Mesothelial cell of epicardium (in vitro differentiated cells): ENCODE results near the gene KCNQ1OT1. TPM values are rescaled to one million over a fixed set of nuclear protein-coding genes. Genes with fewer than 3 reads are reported as not detected.

Experiments used
- DNase-seq, 2 experiments: peaks; one replicate each; pipeline ENCODE4 v3.0.0; 2021; ENCODE audit warnings: low spot score in 2 of 2; ENCODE audit not compliant: unreplicated experiment in 2 of 2
- H3K27ac Mint-ChIP-seq: 2 replicates; pipeline ENCODE4 v1.8.0; 2021; ENCODE audit warnings: mixed read lengths
- H3K27me3 Mint-ChIP-seq: 2 replicates; pipeline ENCODE4 v1.8.0; 2021; ENCODE audit warnings: low read depth, mixed read lengths
- H3K36me3 Mint-ChIP-seq: 2 replicates; pipeline ENCODE4 v1.8.0; 2021; ENCODE audit warnings: mixed read lengths
- H3K4me1 Mint-ChIP-seq: 2 replicates; pipeline ENCODE4 v1.8.0; 2021; ENCODE audit warnings: mixed read lengths
- H3K4me3 Mint-ChIP-seq: 2 replicates; pipeline ENCODE4 v1.8.0; 2021; ENCODE audit warnings: mild to moderate bottlenecking, moderate library complexity, mixed read lengths
- H3K9me3 Mint-ChIP-seq: 2 replicates; pipeline ENCODE4 v1.8.0; 2021; ENCODE audit warnings: mixed read lengths
- CTCF ChIP-seq: fragments of 200-600 bp; sonication (generic); IDR thresholded peaks from one replicate; pipeline ENCODE4 v1.5.0; 2021; ENCODE audit warnings: antibody characterized with exemption; ENCODE audit not compliant: unreplicated experiment
- total RNA-seq: library from RNA; stranded (reverse); gene quantifications from 3 replicates; pipeline ENCODE4 v1.2.1, GENCODE V29; 2021

KCNQ1OT1 gene
- total RNA-seq, 1 donor from 2014 or later, result 35.1 TPM

DNA sequence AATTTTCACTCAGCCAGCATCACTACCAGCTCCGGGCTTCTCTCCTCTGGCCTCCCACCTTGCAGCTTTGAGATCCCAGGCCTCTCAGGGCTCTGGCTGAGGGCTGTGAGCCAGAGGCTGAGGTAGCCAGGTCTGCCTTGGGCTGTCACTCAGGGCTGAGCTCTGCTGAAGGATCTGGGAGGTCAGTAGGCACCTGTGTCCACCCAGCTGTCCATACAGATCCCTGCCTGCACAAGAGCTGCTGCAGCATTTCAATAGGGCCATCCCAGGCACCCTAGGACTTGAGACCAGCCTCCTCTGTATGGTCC, 12.6 kb downstream of the KCNQ1OT1 start:
- H3K4me1 Mint-ChIP-seq, result peaks cover 46% of the 10 kb centered on the region
- no peaks in the 10 kb centered on the region for H3K27me3 Mint-ChIP-seq
- no peak for DNase-seq
- no peaks in the 10 kb centered on the region for H3K9me3 Mint-ChIP-seq
- H3K4me3 Mint-ChIP-seq, result no peak overlapping the region
- H3K36me3 Mint-ChIP-seq, result no peaks in the 10 kb centered on the region
- no peak for TF ChIP-seq CTCF
- no peak overlapping the region for H3K27ac Mint-ChIP-seq

DNA sequence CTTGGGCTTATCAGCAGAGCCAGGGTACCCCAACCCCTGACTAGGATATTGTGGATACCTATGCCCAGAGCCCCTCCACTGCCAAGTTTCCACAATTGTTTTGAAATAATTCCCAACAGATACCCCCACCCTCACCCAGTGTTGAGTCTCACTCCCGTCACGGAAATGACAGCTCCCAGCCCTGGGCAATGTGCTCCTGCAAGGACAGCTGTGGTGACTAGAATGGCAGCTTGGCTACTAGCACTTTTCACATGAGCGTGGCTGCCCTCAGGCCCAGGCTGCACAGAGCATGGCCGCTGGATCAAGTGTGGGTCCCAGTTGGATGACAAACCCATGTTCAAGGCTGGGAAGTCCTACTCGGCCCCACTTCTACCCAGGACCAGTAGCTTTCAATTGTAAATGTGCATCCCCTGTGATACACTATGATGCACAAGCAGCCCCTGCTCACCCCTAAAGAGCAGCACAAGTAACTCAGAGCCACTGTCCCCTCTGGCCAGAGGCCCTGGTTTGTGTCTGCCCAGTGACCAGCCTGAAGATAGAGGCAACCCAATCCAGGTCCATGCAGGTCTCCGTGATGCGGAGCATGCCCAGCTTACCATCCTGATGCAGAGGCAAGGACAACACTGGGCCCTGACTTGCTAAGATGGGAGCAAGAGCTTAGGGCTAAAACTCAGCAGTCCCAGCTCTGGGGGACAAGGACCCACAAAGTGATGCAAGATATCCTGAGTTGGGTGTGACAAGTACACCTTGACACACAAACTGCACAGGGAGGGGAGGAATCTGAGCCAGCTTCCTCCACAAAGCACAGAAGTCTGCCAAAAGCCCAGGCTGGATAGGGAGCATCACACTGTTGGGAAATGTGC, 13.2 kb downstream of the KCNQ1OT1 start:
- DNase-seq, result no peak
- Mint-ChIP-seq H3K4me1 (peaks cover 47% of the 10 kb centered on the region), H3K4me3 (no peak overlapping the region), H3K27ac (no peak overlapping the region), H3K36me3 (no peaks in the 10 kb centered on the region), H3K27me3 (no peaks in the 10 kb centered on the region), H3K9me3 (no peaks in the 10 kb centered on the region)
- no peak for TF ChIP-seq CTCF

DNA sequence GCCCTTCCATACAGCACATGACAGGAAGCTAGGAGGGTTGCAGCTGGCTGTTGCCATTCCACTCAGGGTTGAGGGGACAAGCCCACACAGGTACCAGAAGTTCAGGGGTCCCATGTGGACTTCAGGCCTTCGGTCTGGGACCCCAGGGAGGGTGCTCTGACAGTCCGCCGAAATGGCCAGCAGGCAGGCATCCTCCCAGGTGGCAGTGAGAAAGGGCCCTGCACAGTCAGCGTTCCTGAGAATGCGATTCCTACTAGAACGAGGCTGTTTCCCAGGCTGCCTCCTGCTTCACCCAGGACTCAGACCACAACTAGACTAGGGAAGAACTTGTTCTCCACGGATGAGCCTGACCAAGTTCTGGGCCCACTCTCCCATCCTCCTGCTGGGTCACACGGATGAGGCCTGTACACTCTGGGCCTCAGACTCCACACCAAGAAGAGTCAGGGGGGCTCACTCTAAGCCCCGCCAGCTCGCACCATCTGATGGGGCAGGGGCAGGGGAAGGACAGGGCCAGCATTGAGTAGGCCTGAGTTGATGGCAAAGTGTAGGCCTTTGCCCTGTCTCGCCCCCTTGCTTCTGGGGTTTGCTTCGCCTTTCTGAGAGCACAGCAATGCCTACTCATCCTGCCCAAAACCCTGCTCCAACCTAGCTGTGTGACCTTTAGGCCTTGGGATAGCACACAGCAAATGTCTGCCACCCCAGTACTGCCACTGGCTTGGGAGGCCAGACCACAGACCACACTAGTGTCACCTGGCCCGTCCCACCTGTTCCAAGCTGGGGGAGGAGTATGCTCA, 14.0 kb downstream of the KCNQ1OT1 start:
- no peak for DNase-seq
- Mint-ChIP-seq H3K27me3 (no peaks in the 10 kb centered on the region), H3K4me1 (peaks cover 40% of the 10 kb centered on the region), H3K36me3 (no peaks in the 10 kb centered on the region), H3K27ac (no peak overlapping the region), H3K9me3 (no peaks in the 10 kb centered on the region), H3K4me3 (no peak overlapping the region)
- no peak for TF ChIP-seq CTCF

GRCh38 chr11:2685051-2685450, 14.7 kb downstream of the KCNQ1OT1 start:
- Mint-ChIP-seq H3K4me1 (peaks cover 33% of the 10 kb centered on the region), H3K4me3 (no peak overlapping the region), H3K36me3 (no peaks in the 10 kb centered on the region), H3K9me3 (no peaks in the 10 kb centered on the region), H3K27ac (no peak overlapping the region), H3K27me3 (no peaks in the 10 kb centered on the region)
- DNase-seq, result no peak
- TF ChIP-seq CTCF, result no peak

DNA sequence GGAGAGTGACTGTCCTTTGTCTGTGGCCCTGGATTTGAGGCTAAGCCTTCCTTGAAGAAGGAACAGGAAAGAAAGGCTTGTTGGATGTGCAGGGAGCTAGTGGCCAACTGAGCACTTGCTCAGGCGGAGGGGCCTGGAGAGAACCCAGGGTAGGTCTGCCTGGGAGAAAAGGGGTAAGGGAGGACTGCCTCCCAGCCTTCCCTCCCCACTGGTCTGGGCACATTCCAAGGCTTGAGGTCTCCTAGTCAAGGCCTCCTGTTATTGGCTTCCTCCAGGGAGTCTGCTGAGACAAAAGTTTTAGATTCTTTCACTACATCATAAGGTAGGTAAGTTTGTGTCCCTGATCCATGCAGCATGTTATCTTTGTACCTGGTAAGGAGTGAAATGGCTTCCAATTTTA, 15.2 kb downstream of the KCNQ1OT1 start:
- DNase-seq, result no peak
- no peak overlapping the region for H3K4me3 Mint-ChIP-seq
- H3K9me3 Mint-ChIP-seq, result no peaks in the 10 kb centered on the region
- no peaks in the 10 kb centered on the region for H3K27me3 Mint-ChIP-seq
- no peak for TF ChIP-seq CTCF
- peaks cover 31% of the 10 kb centered on the region for H3K4me1 Mint-ChIP-seq
- H3K36me3 Mint-ChIP-seq, result no peaks in the 10 kb centered on the region
- no peak overlapping the region for H3K27ac Mint-ChIP-seq
